PC-3 (cell line): ENCODE results near the gene MB. TPM values are rescaled to one million over a fixed set of nuclear protein-coding genes. Genes with fewer than 3 reads are reported as not detected.

Experiments
- ATAC-seq: fragments of 200-7000 bp; cut with Tn5 transposase; 2 replicates; pipeline ENCODE4 v1.9.1; 2020; ENCODE audit warnings: mild to moderate bottlenecking, moderate library complexity
- BruUV-seq: library from RNA; stranded (reverse); fragments of 400-500 nt; replicated peaks from 2 replicates; lab custom pipeline; 2021; lab: Mats Ljungman, UMichigan
- CTCF ChIA-PET: fragments of 300-600 bp; sonication (Branson Sonifier 250); formaldehyde crosslinking; loops from one replicate; lab custom pipeline; 2022; ENCODE audit warnings: antibody characterized with exemption; lab: Charles Lee
- POLR2A ChIA-PET: fragments of 300-600 bp; sonication (Branson Sonifier 250); formaldehyde crosslinking; loops from one replicate; lab custom pipeline; 2022; ENCODE audit warnings: antibody characterized with exemption; ENCODE audit not compliant: unreplicated experiment; lab: Charles Lee
- DNase-seq: peaks from one replicate; pipeline ENCODE4 v3.0.0-alpha.2; 2015
- H2AFZ ChIP-seq: fragments of 300-600 bp; sonication (generic); 2 replicates; pipeline ENCODE4 v1.6.0; 2016; ENCODE audit warnings: antibody characterized with exemption, low read length
- H3F3A ChIP-seq: fragments of 300-600 bp; sonication (generic); one replicate; pipeline ENCODE4 v1.6.0; 2017; ENCODE audit warnings: antibody characterized with exemption, low read length, control low read depth, mild to moderate bottlenecking; ENCODE audit not compliant: unreplicated experiment
- H3K27ac ChIP-seq: fragments of 300-600 bp; sonication (generic); 2 replicates; pipeline ENCODE4 v1.5.1; 2016; ENCODE audit warnings: mild to moderate bottlenecking, low read length
- H3K27me3 ChIP-seq: fragments of 300-600 bp; sonication (generic); 2 replicates; pipeline ENCODE4 v1.6.1; 2016; ENCODE audit warnings: low read length, mixed read lengths
- H3K36me3 ChIP-seq: fragments of 300-600 bp; sonication (generic); 2 replicates; pipeline ENCODE4 v1.6.1; 2016; ENCODE audit warnings: low read depth, mixed run types, low read length, mixed read lengths
- H3K4me1 ChIP-seq: fragments of 300-600 bp; sonication (generic); 2 replicates; pipeline ENCODE4 v1.5.1; 2016; ENCODE audit warnings: low read length; ENCODE audit not compliant: insufficient read depth
- H3K4me2 ChIP-seq: fragments of 300-600 bp; sonication (generic); 2 replicates; pipeline ENCODE4 v1.6.0; 2016; ENCODE audit warnings: low read length
- H3K4me3 ChIP-seq: fragments of 300-600 bp; sonication (generic); 2 replicates; pipeline ENCODE4 v1.5.1; 2016; ENCODE audit warnings: mild to moderate bottlenecking, low read length, mixed read lengths
- H3K79me2 ChIP-seq: fragments of 300-600 bp; sonication (generic); 2 replicates; pipeline ENCODE4 v1.6.1; 2017; ENCODE audit warnings: low read length, mixed read lengths
- H3K9ac ChIP-seq: fragments of 300-600 bp; sonication (generic); 2 replicates; pipeline ENCODE4 v1.6.0; 2016; ENCODE audit warnings: mild to moderate bottlenecking, low read length
- H3K9me2 ChIP-seq: fragments of 300-600 bp; sonication (generic); replicated peaks from 2 replicates; pipeline ENCODE4 v1.6.1; 2016; ENCODE audit warnings: mixed run types, low read length, mixed read lengths
- H3K9me3 ChIP-seq: fragments of 300-600 bp; sonication (generic); 2 replicates; pipeline ENCODE4 v1.6.1; 2016; ENCODE audit warnings: low read length, mixed read lengths
- H4K20me1 ChIP-seq: fragments of 300-600 bp; sonication (generic); 2 replicates; pipeline ENCODE4 v1.6.1; 2016; ENCODE audit warnings: low read length, mixed read lengths
- CTCF ChIP-seq: fragments of 300-600 bp; sonication (generic); conservative IDR thresholded peaks from 2 replicates; pipeline ENCODE4 v1.5.1; 2017; ENCODE audit warnings: antibody characterized with exemption, low read depth, mild to moderate bottlenecking, low read length
- EZH2 ChIP-seq: fragments of 300-600 bp; sonication (generic); IDR thresholded peaks from one replicate; pipeline ENCODE4 v1.6.1; 2017; ENCODE audit warnings: antibody characterized with exemption, mild to moderate bottlenecking, low read length; ENCODE audit not compliant: unreplicated experiment
- EZH2phosphoT487 ChIP-seq: fragments of 300-600 bp; sonication (generic); IDR thresholded peaks from 2 replicates; pipeline ENCODE4 v1.6.1; 2018; ENCODE audit warnings: mild to moderate bottlenecking, antibody characterized with exemption, low read length, borderline replicate concordance
- intact Hi-C: fragments of 100-400 bp; cut with micrococcal nuclease; formaldehyde crosslinking; loops from 2 replicates; pipeline ENCODE4 v1.9.0; 2023
- total RNA-seq: library from RNA; depleted of rRNA; stranded (reverse); fragments of >200 nt; gene quantifications from 2 replicates; pipeline ENCODE4 v1.2.3, GENCODE V29; 2014

The MB gene
- total RNA-seq, 1 experiment from 2014 or later, result 14.6 TPM

GRCh38 chr22:35634015-35634414 is 16.9 kb upstream of the MB start:
- Histone ChIP-seq H2AFZ (no peak overlapping the region), H3K9me3 (no peaks in the 10 kb centered on the region), H3K9ac (no peak overlapping the region), H3F3A (no peaks in the 10 kb centered on the region), H3K4me1 (peaks cover 13% of the 10 kb centered on the region), H3K27ac (no peak overlapping the region), H3K79me2 (no peaks in the 10 kb centered on the region), H3K36me3 (no peaks in the 10 kb centered on the region), H3K27me3 (no peaks in the 10 kb centered on the region), H3K4me3 (no peak overlapping the region), H3K4me2 (no peak overlapping the region), H3K9me2 (no peaks in the 10 kb centered on the region), H4K20me1 (no peaks in the 10 kb centered on the region)
- TF ChIP-seq CTCF (no peak), EZH2 (no peak), EZH2phosphoT487 (no peak)
- ATAC-seq (no peak), DNase-seq (no peak)
- ChIA-PET POLR2A (no interaction called here), CTCF (no interaction called here)
- intact Hi-C loops, result no loop called here
- no TSS peak for BruUV-seq

DNA sequence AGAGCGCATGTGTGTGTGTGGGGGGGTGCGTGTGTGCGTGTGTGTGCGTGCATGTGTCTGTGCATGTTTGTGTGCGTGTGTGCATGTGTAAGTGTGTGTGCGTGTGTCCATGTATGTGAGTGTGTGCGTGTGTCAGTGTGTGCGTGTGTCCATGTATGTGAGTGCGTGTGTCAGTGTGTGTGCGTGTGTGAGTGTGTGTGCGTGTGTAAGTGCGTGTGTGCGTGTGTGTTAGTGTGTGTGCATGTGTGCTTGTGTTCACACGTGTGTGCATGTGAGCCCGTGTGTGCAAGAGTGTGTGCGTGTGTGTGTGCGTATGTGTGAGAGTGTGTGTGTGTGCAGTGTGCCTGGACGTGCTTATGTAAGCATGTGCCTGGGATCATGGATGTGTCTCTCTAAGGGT is 16.4 kb upstream of the MB start:
- Histone ChIP-seq H3K27me3 (no peaks in the 10 kb centered on the region), H3K79me2 (no peaks in the 10 kb centered on the region), H3K4me2 (no peak overlapping the region), H2AFZ (no peak overlapping the region), H3K36me3 (no peaks in the 10 kb centered on the region), H3K4me1 (peaks cover 18% of the 10 kb centered on the region), H3F3A (no peaks in the 10 kb centered on the region), H3K4me3 (no peak overlapping the region), H3K27ac (no peak overlapping the region), H3K9me2 (no peaks in the 10 kb centered on the region), H3K9me3 (no peaks in the 10 kb centered on the region), H3K9ac (no peak overlapping the region), H4K20me1 (no peaks in the 10 kb centered on the region)
- no TSS peak for BruUV-seq
- POLR2A ChIA-PET, result no interaction called here
- no peak for TF ChIP-seq EZH2
- TF ChIP-seq EZH2phosphoT487, result no peak
- no peak for TF ChIP-seq CTCF
- CTCF ChIA-PET, result no interaction called here
- intact Hi-C loops, result no loop called here
- no peak for ATAC-seq
- no peak for DNase-seq

DNA sequence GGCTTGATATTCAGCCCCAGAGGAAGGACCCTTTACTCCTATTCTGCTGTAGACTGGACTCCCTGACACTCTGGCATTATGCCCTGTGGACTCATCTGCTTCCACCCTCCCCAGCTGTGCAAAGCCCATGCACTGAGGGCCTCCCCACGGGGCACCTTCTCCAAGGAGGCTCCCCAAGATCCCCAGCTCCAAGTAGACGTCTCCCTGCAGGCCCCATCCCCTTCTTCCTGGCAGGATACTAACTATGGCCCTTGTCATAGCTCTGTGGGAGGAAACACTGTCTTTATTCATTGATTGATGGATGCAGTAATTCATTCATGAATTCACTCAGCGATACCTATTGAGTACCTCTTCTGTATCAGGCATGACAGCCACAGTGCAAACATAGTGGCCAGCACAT is 15.8 kb upstream of the MB start:
- intact Hi-C loops, result no loop called here
- TF ChIP-seq EZH2phosphoT487 (no peak), EZH2 (no peak), CTCF (no peak)
- ChIA-PET CTCF (no interaction called here), POLR2A (no interaction called here)
- no peaks in the 10 kb centered on the region for H3K27me3 ChIP-seq
- H4K20me1 ChIP-seq, result no peaks in the 10 kb centered on the region
- H3K79me2 ChIP-seq, result no peaks in the 10 kb centered on the region
- no peaks in the 10 kb centered on the region for H3K9me2 ChIP-seq
- no peak overlapping the region for H3K4me3 ChIP-seq
- peaks cover 21% of the 10 kb centered on the region for H3K4me1 ChIP-seq
- no peaks in the 10 kb centered on the region for H3K9me3 ChIP-seq
- no peak overlapping the region for H3K27ac ChIP-seq
- no peak overlapping the region for H3K4me2 ChIP-seq
- H2AFZ ChIP-seq, result no peak overlapping the region
- no peaks in the 10 kb centered on the region for H3F3A ChIP-seq
- H3K9ac ChIP-seq, result no peak overlapping the region
- H3K36me3 ChIP-seq, result no peaks in the 10 kb centered on the region
- DNase-seq (no peak), ATAC-seq (no peak)
- BruUV-seq, result no TSS peak
